Activated naive CD8-positive, alpha-beta T cell treated with anti-CD3 and anti-CD28 coated beads, Interleukin-2, amount 10 ng/mL, durations not matched to agents 7 days and 5 days (primary cell): ENCODE results near the gene ZNF575. TPM values are rescaled to one million over a fixed set of nuclear protein-coding genes. Genes with fewer than 3 reads are reported as not detected.
A peak's percentile ranks its signal among the peaks of the same experiment; 100 is the strongest.
"Not testable (repeated sequence)": the region's sequence is repeated elsewhere in the genome, so short reads cannot be mapped to it uniquely, and the experiment has no call there.

Experiments
- ATAC-seq: fragments of 150-1000 bp; cut with Tn5 transposase; one replicate; pipeline ENCODE4 v1.10.0; 2021; ENCODE audit warnings: low read depth, moderate library complexity
- POLR2A ChIA-PET: fragments of 350-600 bp; sonication (Branson Sonifier 250); formaldehyde crosslinking; loops from one replicate; lab custom pipeline; 2021; ENCODE audit warnings: antibody characterized with exemption; lab: Charles Lee
- DNase-seq: peaks from one replicate; pipeline ENCODE4 v3.0.0; 2021
- H3K27ac Mint-ChIP-seq: one replicate; pipeline ENCODE4 v1.8.0; 2022; ENCODE audit warnings: mild to moderate bottlenecking, mixed read lengths
- H3K27me3 Mint-ChIP-seq: one replicate; pipeline ENCODE4 v1.8.0; 2022; ENCODE audit warnings: mild to moderate bottlenecking, moderate library complexity, mixed read lengths
- H3K36me3 Mint-ChIP-seq: one replicate; pipeline ENCODE4 v1.8.0; 2021; ENCODE audit warnings: mild to moderate bottlenecking, mixed read lengths
- H3K4me1 Mint-ChIP-seq: one replicate; pipeline ENCODE4 v1.8.0; 2021; ENCODE audit warnings: mixed read lengths
- H3K4me3 Mint-ChIP-seq: one replicate; pipeline ENCODE4 v1.8.0; 2022; ENCODE audit warnings: mild to moderate bottlenecking, moderate library complexity, mixed read lengths
- H3K9me3 Mint-ChIP-seq: one replicate; pipeline ENCODE4 v1.8.0; 2021; ENCODE audit warnings: mixed read lengths
- total RNA-seq, 2 experiments: library from RNA; stranded (reverse); gene quantifications; one replicate each; pipeline ENCODE4 v1.2.3, GENCODE V29; 2021

The ZNF575 gene
- total RNA-seq, 2 experiments from 2014 or later: 3.9 to 4.6 TPM

- Mint-ChIP-seq H3K27ac (no peak overlapping the region), H3K27me3 (no peaks in the 10 kb centered on the region), H3K4me1 (peaks cover 17% of the 10 kb centered on the region), H3K36me3 (peaks cover 5% of the 10 kb centered on the region), H3K9me3 (no peaks in the 10 kb centered on the region), H3K4me3 (peak overlapping the region; percentile 5)
- no peak for ATAC-seq
- DNase-seq: no peak
- POLR2A ChIA-PET: interaction anchor here (3.4 to 3.9 kb wide), 2 partner anchors 38 to 63 kb away, joined by 19 to 26 read pairs; partner anchors contain the start of gene LYPD3
Observed at GRCh38 chr19:43502419-43502976, 30.5 kb upstream of the ZNF575 start.

GRCh38 chr19:43503501-43504425 lies 29.2 kb upstream of the ZNF575 start:
- ATAC-seq (peak; percentile 88), DNase-seq (peak; percentile 97)
- Mint-ChIP-seq H3K27ac (peak overlapping the region; percentile 91), H3K27me3 (no peaks in the 10 kb centered on the region), H3K4me1 (peaks cover 15% of the 10 kb centered on the region), H3K4me3 (peak overlapping the region; percentile 86), H3K9me3 (no peaks in the 10 kb centered on the region), H3K36me3 (peaks cover 4% of the 10 kb centered on the region)
- POLR2A ChIA-PET: interaction anchor here (0.5 to 3.9 kb wide), 16 partner anchors 10 to 91 kb away, joined by 3 to 26 read pairs (median 5); partner anchors contain the start of genes LYPD3 and ZNF575

GRCh38 chr19:43504426-43505185 lies 28.4 kb upstream of the ZNF575 start, which contains the start of gene PHLDB3:
TSS of gene PHLDB3 (minus strand) at chr19:43504746. CDS start at chr19:43504118, 628 bp downstream.
- H3K27ac Mint-ChIP-seq: peak within 1 kb of the TSS; percentile 91
- H3K27me3 Mint-ChIP-seq: no peaks in the 10 kb centered on the region
- peak within 1 kb of the TSS; percentile 86 for H3K4me3 Mint-ChIP-seq
- peaks cover 15% of the 10 kb centered on the region for H3K4me1 Mint-ChIP-seq
- POLR2A ChIA-PET: interaction anchor here (0.7 to 3.9 kb wide), 14 partner anchors 9 to 90 kb away, joined by 3 to 26 read pairs (median 6); partner anchors contain the start of genes LYPD3 and ZNF575
- DNase-seq: no peak
- H3K36me3 Mint-ChIP-seq: peaks cover 4% of the 10 kb centered on the region
- no peaks in the 10 kb centered on the region for H3K9me3 Mint-ChIP-seq
- peak; percentile 50 for ATAC-seq

- H3K27me3 Mint-ChIP-seq: no peaks in the 10 kb centered on the region
- peaks cover 19% of the 10 kb centered on the region for H3K4me1 Mint-ChIP-seq
- peak overlapping the region; percentile 60 for H3K27ac Mint-ChIP-seq
- POLR2A ChIA-PET: interaction anchor here (1.0 to 3.9 kb wide), 7 partner anchors 9 to 90 kb away, joined by 3 to 26 read pairs (median 5); partner anchors contain the start of gene LYPD3
- peaks cover 9% of the 10 kb centered on the region for H3K36me3 Mint-ChIP-seq
- DNase-seq: no peak
- ATAC-seq: no peak
- peak overlapping the region; percentile 86 for H3K4me3 Mint-ChIP-seq
- no peaks in the 10 kb centered on the region for H3K9me3 Mint-ChIP-seq
Observed at GRCh38 chr19:43505186-43505456, 27.9 kb upstream of the ZNF575 start.

GRCh38 chr19:43505941-43506340 lies 27.0 kb upstream of the ZNF575 start:
- Mint-ChIP-seq H3K36me3 (peaks cover 12% of the 10 kb centered on the region), H3K9me3 (no peaks in the 10 kb centered on the region), H3K4me1 (peaks cover 19% of the 10 kb centered on the region), H3K27ac (peak overlapping the region; percentile 60), H3K4me3 (no peak overlapping the region), H3K27me3 (no peaks in the 10 kb centered on the region)
- ATAC-seq (no peak), DNase-seq (no peak)
- POLR2A ChIA-PET: interaction anchor here (1.0 to 3.4 kb wide), 2 partner anchors 67 to 89 kb away, joined by 3 to 19 read pairs; no protein-coding TSS in a partner anchor

- Mint-ChIP-seq H3K27ac (no peak overlapping the region), H3K36me3 (peaks cover 14% of the 10 kb centered on the region), H3K27me3 (no peaks in the 10 kb centered on the region), H3K9me3 (no peaks in the 10 kb centered on the region), H3K4me3 (no peak overlapping the region), H3K4me1 (peaks cover 19% of the 10 kb centered on the region)
- POLR2A ChIA-PET: no interaction called here
- DNase-seq (no peak), ATAC-seq (no peak)
Observed at GRCh38 chr19:43506629-43507028, 26.4 kb upstream of the ZNF575 start.

- Mint-ChIP-seq H3K27me3 (no peaks in the 10 kb centered on the region), H3K4me1 (peaks cover 17% of the 10 kb centered on the region), H3K27ac (no peak overlapping the region), H3K36me3 (peaks cover 18% of the 10 kb centered on the region), H3K4me3 (no peak overlapping the region), H3K9me3 (no peaks in the 10 kb centered on the region)
- DNase-seq (no peak), ATAC-seq (no peak)
- POLR2A ChIA-PET: no interaction called here
Observed at GRCh38 chr19:43507880-43508279, 25.1 kb upstream of the ZNF575 start.

GRCh38 chr19:43510713-43511112 lies 22.3 kb upstream of the ZNF575 start:
- Mint-ChIP-seq H3K4me1 (peaks cover 4% of the 10 kb centered on the region), H3K9me3 (no peaks in the 10 kb centered on the region), H3K36me3 (peaks cover 22% of the 10 kb centered on the region), H3K27ac (no peak overlapping the region), H3K27me3 (no peaks in the 10 kb centered on the region), H3K4me3 (no peak overlapping the region)
- DNase-seq: no peak
- no peak for ATAC-seq
- POLR2A ChIA-PET: no interaction called here

GRCh38 chr19:43511324-43511723 lies 21.7 kb upstream of the ZNF575 start:
- ATAC-seq (no peak), DNase-seq (no peak)
- Mint-ChIP-seq H3K36me3 (peaks cover 22% of the 10 kb centered on the region), H3K27me3 (no peaks in the 10 kb centered on the region), H3K4me1 (peaks cover 4% of the 10 kb centered on the region), H3K4me3 (no peak overlapping the region), H3K9me3 (no peaks in the 10 kb centered on the region), H3K27ac (no peak overlapping the region)
- POLR2A ChIA-PET: no interaction called here

GRCh38 chr19:43512399-43512798 lies 20.6 kb upstream of the ZNF575 start:
- peaks cover 22% of the 10 kb centered on the region for H3K36me3 Mint-ChIP-seq
- H3K4me3 Mint-ChIP-seq, H3K27ac Mint-ChIP-seq, H3K9me3 Mint-ChIP-seq, H3K4me1 Mint-ChIP-seq, ATAC-seq, POLR2A ChIA-PET, H3K27me3 Mint-ChIP-seq, DNase-seq: not testable (repeated sequence)

GRCh38 chr19:43518051-43518450 lies 14.9 kb upstream of the ZNF575 start:
- DNase-seq (no peak), ATAC-seq (no peak)
- Mint-ChIP-seq H3K9me3 (no peaks in the 10 kb centered on the region), H3K4me1 (peaks cover 8% of the 10 kb centered on the region), H3K27me3 (no peaks in the 10 kb centered on the region), H3K36me3 (peaks cover 12% of the 10 kb centered on the region), H3K4me3 (no peak overlapping the region), H3K27ac (no peak overlapping the region)
- POLR2A ChIA-PET: interaction anchor here (4.0 kb wide), 1 partner anchor 70 kb away, joined by 31 read pairs; no protein-coding TSS in a partner anchor

- H3K36me3 Mint-ChIP-seq: peaks cover 8% of the 10 kb centered on the region
- H3K4me3 Mint-ChIP-seq: no peak overlapping the region
- H3K27me3 Mint-ChIP-seq: no peaks in the 10 kb centered on the region
- ATAC-seq (peak; percentile 58), DNase-seq (peak; percentile 77)
- no peaks in the 10 kb centered on the region for H3K9me3 Mint-ChIP-seq
- H3K27ac Mint-ChIP-seq: no peak overlapping the region
- peaks cover 10% of the 10 kb centered on the region for H3K4me1 Mint-ChIP-seq
- POLR2A ChIA-PET: interaction anchor here (0.7 to 4.0 kb wide), 5 partner anchors 9 to 74 kb away, joined by 3 to 31 read pairs (median 3); partner anchors contain the start of gene ZNF575
Observed at GRCh38 chr19:43519436-43520088, 13.4 kb upstream of the ZNF575 start.
